Cardiac muscle cell (in vitro differentiated cells and primary cell): ENCODE data around the gene KMT2D. TPM values are rescaled to one million over a fixed set of nuclear protein-coding genes. Genes with fewer than 3 reads are reported as not detected.
A peak's percentile ranks its signal among the peaks of the same experiment; 100 is the strongest.

ENCODE experiments used
- DNase-seq, 2 donors: peaks; one replicate each; pipeline versions ENCODE4 v3.0.0 to v3.0.0-alpha.2; 2010 to 2017; ENCODE audit warnings: low read depth in 1 of 2, low spot score in 1 of 2
- H3K27ac ChIP-seq: fragments of 200-600 bp; sonication (generic); 2 replicates; pipeline ENCODE4 v1.5.1; 2016
- H3K27me3 ChIP-seq: fragments of 200-600 bp; sonication (generic); 2 replicates; pipeline ENCODE4 v1.6.0; 2016; ENCODE audit warnings: control low read depth
- H3K36me3 ChIP-seq: fragments of 200-600 bp; sonication (generic); 2 replicates; pipeline ENCODE4 v1.5.1; 2016; ENCODE audit warnings: control low read depth
- H3K4me1 ChIP-seq: fragments of 200-600 bp; sonication (generic); 2 replicates; pipeline ENCODE4 v1.8.1; 2017; ENCODE audit warnings: low read depth, mild to moderate bottlenecking, mixed run types
- H3K4me3 ChIP-seq: fragments of 200-600 bp; sonication (generic); 2 replicates; pipeline ENCODE4 v1.5.1; 2016; ENCODE audit warnings: mild to moderate bottlenecking
- H3K9me3 ChIP-seq: fragments of 200-600 bp; sonication (generic); 2 replicates; pipeline ENCODE4 v1.5.1; 2017; ENCODE audit warnings: low read depth, mild to moderate bottlenecking, control low read depth
- polyA plus RNA-seq: library from polyadenylated mRNA; unstranded; fragments of >200 nt; fragmentation: Nextera tagmentation; extraction: Ambion mirVana; gene quantifications from 2 replicates; pipeline ENCODE4 v1.2.1, GENCODE V29; 2016
- total RNA-seq: library from RNA; depleted of rRNA; stranded (reverse); fragments of >200 nt; gene quantifications from 2 replicates; pipeline ENCODE4 v1.2.3, GENCODE V29; 2016
- TF ChIP-seq, protein P1 (sequence below): IDR thresholded peaks from 2 replicates; pipeline ENCODE4 v1.5.1; 2012; ENCODE audit warnings: low read depth, mild to moderate bottlenecking, low read length

The KMT2D gene
- total and polyA plus RNA-seq, 2 experiments from 2014 or later = 31.0 to 41.3 TPM

DNA sequence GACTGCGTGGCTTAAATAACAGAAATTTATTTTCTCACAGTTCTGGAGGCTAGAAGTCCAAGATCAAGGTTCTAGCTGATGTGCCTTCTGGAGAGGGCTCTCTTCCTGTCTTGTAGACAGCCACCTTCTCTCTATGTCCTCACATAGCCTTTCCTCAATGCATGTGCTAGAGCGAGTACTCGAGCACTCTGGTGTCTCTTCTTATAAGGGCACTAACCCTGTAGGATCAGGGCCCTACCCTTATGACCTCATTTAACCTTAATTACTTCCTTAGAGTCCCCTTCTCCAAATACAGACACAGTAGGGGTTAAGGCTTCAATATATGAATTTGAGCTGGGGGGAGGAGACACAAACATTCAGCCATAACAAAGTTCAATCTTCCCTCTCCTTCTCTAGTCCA, 23.8 kb upstream of the KMT2D start:
- H3K27ac ChIP-seq = no peak overlapping the region
- H3K27me3 ChIP-seq = peaks cover 40% of the 10 kb centered on the region
- DNase-seq = no peak
- no peaks in the 10 kb centered on the region for H3K9me3 ChIP-seq
- no peak overlapping the region for H3K4me3 ChIP-seq
- H3K4me1 ChIP-seq = peaks cover 4% of the 10 kb centered on the region
- H3K36me3 ChIP-seq = no peaks in the 10 kb centered on the region
- TF ChIP-seq, protein P1, sequence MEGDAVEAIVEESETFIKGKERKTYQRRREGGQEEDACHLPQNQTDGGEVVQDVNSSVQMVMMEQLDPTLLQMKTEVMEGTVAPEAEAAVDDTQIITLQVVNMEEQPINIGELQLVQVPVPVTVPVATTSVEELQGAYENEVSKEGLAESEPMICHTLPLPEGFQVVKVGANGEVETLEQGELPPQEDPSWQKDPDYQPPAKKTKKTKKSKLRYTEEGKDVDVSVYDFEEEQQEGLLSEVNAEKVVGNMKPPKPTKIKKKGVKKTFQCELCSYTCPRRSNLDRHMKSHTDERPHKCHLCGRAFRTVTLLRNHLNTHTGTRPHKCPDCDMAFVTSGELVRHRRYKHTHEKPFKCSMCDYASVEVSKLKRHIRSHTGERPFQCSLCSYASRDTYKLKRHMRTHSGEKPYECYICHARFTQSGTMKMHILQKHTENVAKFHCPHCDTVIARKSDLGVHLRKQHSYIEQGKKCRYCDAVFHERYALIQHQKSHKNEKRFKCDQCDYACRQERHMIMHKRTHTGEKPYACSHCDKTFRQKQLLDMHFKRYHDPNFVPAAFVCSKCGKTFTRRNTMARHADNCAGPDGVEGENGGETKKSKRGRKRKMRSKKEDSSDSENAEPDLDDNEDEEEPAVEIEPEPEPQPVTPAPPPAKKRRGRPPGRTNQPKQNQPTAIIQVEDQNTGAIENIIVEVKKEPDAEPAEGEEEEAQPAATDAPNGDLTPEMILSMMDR = no peak

DNA sequence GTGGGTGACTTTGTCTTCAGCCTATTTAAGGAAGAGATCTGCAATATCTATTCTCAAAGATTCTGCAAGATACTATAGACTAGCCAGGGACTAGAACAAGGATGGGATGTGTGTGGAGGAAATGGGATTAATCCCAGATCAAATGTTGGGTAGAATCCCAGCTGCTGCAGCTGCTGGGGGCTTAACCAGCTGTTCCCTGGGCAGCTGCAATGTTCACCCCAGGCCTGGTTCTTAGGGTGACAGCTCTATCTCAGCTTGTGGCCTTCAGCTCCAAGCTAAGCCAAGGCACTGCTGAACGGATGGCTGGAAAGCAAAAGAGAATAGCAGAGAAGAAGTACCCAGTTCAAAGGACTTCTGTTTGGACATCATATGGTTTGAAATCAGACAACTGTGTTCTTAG, 19.2 kb upstream of the KMT2D start:
- no peak overlapping the region for H3K27ac ChIP-seq
- TF ChIP-seq, protein P1 = no peak
- no peaks in the 10 kb centered on the region for H3K9me3 ChIP-seq
- no peaks in the 10 kb centered on the region for H3K36me3 ChIP-seq
- no peak overlapping the region for H3K4me3 ChIP-seq
- H3K4me1 ChIP-seq = no peaks in the 10 kb centered on the region
- DNase-seq = no peak
- H3K27me3 ChIP-seq = no peaks in the 10 kb centered on the region

DNA sequence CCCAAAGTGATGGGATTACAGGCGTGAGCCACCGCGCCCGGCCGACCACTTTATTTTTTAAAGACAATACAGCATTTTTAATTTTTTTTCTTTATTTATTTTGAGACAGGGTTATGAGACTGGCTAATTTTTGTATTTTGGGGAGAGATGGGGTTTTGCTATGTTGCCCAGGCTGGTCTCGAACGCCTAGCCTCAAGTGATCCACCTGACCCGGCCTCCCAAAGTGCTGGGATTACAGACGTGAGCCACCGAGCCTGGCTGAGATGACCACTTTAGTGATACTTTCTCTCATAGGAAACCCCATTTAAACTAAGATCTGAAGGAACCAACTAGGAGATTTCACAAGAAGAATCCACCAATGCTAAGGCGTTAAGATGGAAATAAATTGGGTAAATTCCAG, 10.4 kb upstream of the KMT2D start:
- no peak for DNase-seq
- no peaks in the 10 kb centered on the region for H3K27me3 ChIP-seq
- peaks cover 3% of the 10 kb centered on the region for H3K4me1 ChIP-seq
- TF ChIP-seq, protein P1 = no peak
- no peak overlapping the region for H3K4me3 ChIP-seq
- no peaks in the 10 kb centered on the region for H3K9me3 ChIP-seq
- H3K36me3 ChIP-seq = no peaks in the 10 kb centered on the region
- H3K27ac ChIP-seq = no peak overlapping the region

GRCh38 chr12:49069507-49070346, 9.1 kb upstream of the KMT2D start, which contains the start of gene RHEBL1:
Gene RHEBL1, minus strand, starts transcription at chr12:49069979. Its CDS starts 194 bp downstream, at chr12:49069785.
- no peaks in the 10 kb centered on the region for H3K36me3 ChIP-seq
- TF ChIP-seq, protein P1 = no peak
- no peak within 1 kb of the TSS for H3K27ac ChIP-seq
- H3K27me3 ChIP-seq = no peaks in the 10 kb centered on the region
- H3K4me3 ChIP-seq = peak within 1 kb of the TSS; percentile 83
- DNase-seq = peak; percentile 98 to 99
- H3K4me1 ChIP-seq = peaks cover 3% of the 10 kb centered on the region
- H3K9me3 ChIP-seq = no peaks in the 10 kb centered on the region

- TF ChIP-seq, protein P1 = no peak
- DNase-seq = no peak
- Histone ChIP-seq H3K36me3 (no peaks in the 10 kb centered on the region), H3K27me3 (no peaks in the 10 kb centered on the region), H3K27ac (no peak overlapping the region), H3K9me3 (no peaks in the 10 kb centered on the region), H3K4me1 (peaks cover 3% of the 10 kb centered on the region), H3K4me3 (peak overlapping the region; percentile 83)
These were observed 8.4 kb upstream of the KMT2D start for GRCh38 chr12:49068879-49069506.
